ENCODE measurements around the gene TRMT44. TPM values are rescaled to one million over a fixed set of nuclear protein-coding genes. Genes with fewer than 3 reads are reported as not detected.
"Not testable (repeated sequence)": the region's sequence is repeated elsewhere in the genome, so short reads cannot be mapped to it uniquely, and the experiment has no call there.

The TRMT44 gene
- total RNA-seq, 1 experiment from 2014 or later, result 13.0 TPM

GRCh38 chr4:8467016-8467415 lies 26.4 kb downstream of the TRMT44 start:
- no peak for DNase-seq (ENCODE audit: low read depth)

- DNase-seq (ENCODE audit: low read depth), result peak; percentile 32
Observed at GRCh38 chr4:8468746-8469535, 28.4 kb downstream of the TRMT44 start.

- DNase-seq (ENCODE audit: low read depth), result no peak
Observed at GRCh38 chr4:8469550-8469949, 29.0 kb downstream of the TRMT44 start.

GRCh38 chr4:8470451-8471024 lies 30.0 kb downstream of the TRMT44 start:
- DNase-seq (ENCODE audit: low read depth), result no peak

GRCh38 chr4:8471211-8471875 lies 30.8 kb downstream of the TRMT44 start:
- no peak for DNase-seq (ENCODE audit: low read depth)

- DNase-seq (ENCODE audit: low read depth), result no peak
Observed at GRCh38 chr4:8472158-8472688, 31.6 kb downstream of the TRMT44 start.

- peak; percentile 18 for DNase-seq (ENCODE audit: low read depth)
Observed at GRCh38 chr4:8472689-8473197, 32.2 kb downstream of the TRMT44 start.

- DNase-seq (ENCODE audit: low read depth), result no peak
Observed at GRCh38 chr4:8473198-8473919, 32.8 kb downstream of the TRMT44 start.

- no peak for DNase-seq (ENCODE audit: low read depth)
Observed at GRCh38 chr4:8473920-8474590, 33.5 kb downstream of the TRMT44 start.

- DNase-seq (ENCODE audit: low read depth), result no peak
Observed at GRCh38 chr4:8474856-8475255, 34.3 kb downstream of the TRMT44 start.

GRCh38 chr4:8475751-8476575 lies 35.4 kb downstream of the TRMT44 start:
- DNase-seq (ENCODE audit: low read depth), result no peak

- DNase-seq (ENCODE audit: low read depth), result no peak
Observed at GRCh38 chr4:8477095-8477635, 36.6 kb downstream of the TRMT44 start.

GRCh38 chr4:8477676-8478075 lies 37.1 kb downstream of the TRMT44 start:
- no peak for DNase-seq (ENCODE audit: low read depth)

- DNase-seq (ENCODE audit: low read depth), result no peak
Observed at GRCh38 chr4:8478371-8478770, 37.8 kb downstream of the TRMT44 start.

GRCh38 chr4:8478801-8479744 lies 38.5 kb downstream of the TRMT44 start:
- DNase-seq (ENCODE audit: low read depth), result no peak

- DNase-seq (ENCODE audit: low read depth), result no peak
Observed at GRCh38 chr4:8480221-8480620, 39.6 kb downstream of the TRMT44 start.

- not testable (repeated sequence) for DNase-seq (ENCODE audit: low read depth)
Observed at GRCh38 chr4:8486643-8487042, 46.1 kb downstream of the TRMT44 start.

- DNase-seq (ENCODE audit: low read depth), result no peak
Observed at GRCh38 chr4:8488791-8489369, 48.3 kb downstream of the TRMT44 start.
